Mesenteric fat pad (tissue), 1 donor: ENCODE measurements around the gene C3orf20. TPM values are rescaled to one million over a fixed set of nuclear protein-coding genes. Genes with fewer than 3 reads are reported as not detected.
A peak's percentile ranks its signal among the peaks of the same experiment; 100 is the strongest.
"Not testable (repeated sequence)": the region's sequence is repeated elsewhere in the genome, so short reads cannot be mapped to it uniquely, and the experiment has no call there.

Source experiments
- DNase-seq: peaks from one replicate; pipeline ENCODE4 v3.0.0-alpha.2; 2020; ENCODE audit warnings: low spot score
- total RNA-seq: library from RNA; stranded (reverse); fragmentation: NEBNext Ultra II Directional; extraction: Animal tissue kit (Norgen Biotek cat#: 25700); gene quantifications from one replicate; pipeline ENCODE4 v1.2.1, GENCODE V29; 2021
- donor health status: DM: yes; HTN: yes; CAD: no.

Gene C3orf20
- total RNA-seq, 1 donor from 2014 or later: 0.16 TPM

GRCh38 chr3:14752979-14753378 is 78.0 kb downstream of the C3orf20 start:
- not testable (repeated sequence) for DNase-seq

- DNase-seq: peak; percentile 60
Observed at GRCh38 chr3:14757153-14757700, 82.3 kb downstream of the C3orf20 start.

GRCh38 chr3:14758297-14758696 is 83.4 kb downstream of the C3orf20 start:
- peak; percentile 76 for DNase-seq

- DNase-seq: no peak
Observed at GRCh38 chr3:14758959-14759358, 84.0 kb downstream of the C3orf20 start.

- DNase-seq: no peak
Observed at GRCh38 chr3:14760185-14760584, 85.2 kb downstream of the C3orf20 start.

- DNase-seq: peak; percentile 51
Observed at GRCh38 chr3:14761121-14761672, 86.3 kb downstream of the C3orf20 start.

GRCh38 chr3:14761866-14762265 is 86.9 kb downstream of the C3orf20 start:
- peak; percentile 30 for DNase-seq

GRCh38 chr3:14762701-14763100 is 87.8 kb downstream of the C3orf20 start:
- DNase-seq: peak; percentile 55

- DNase-seq: peak; percentile 51
Observed at GRCh38 chr3:14764331-14765059, 89.6 kb downstream of the C3orf20 start.

- no peak for DNase-seq
Observed at GRCh38 chr3:14765060-14765400, 90.1 kb downstream of the C3orf20 start.

GRCh38 chr3:14765576-14766427 is 90.9 kb downstream of the C3orf20 start:
- DNase-seq: peak; percentile 69

- DNase-seq: peak; percentile 80
Observed at GRCh38 chr3:14766428-14767244, 91.7 kb downstream of the C3orf20 start.

GRCh38 chr3:14767245-14768051 is 92.5 kb downstream of the C3orf20 start:
- no peak for DNase-seq

- DNase-seq: peak; percentile 59
Observed at GRCh38 chr3:14768182-14768790, 93.3 kb downstream of the C3orf20 start.

GRCh38 chr3:14768881-14769280 is 93.9 kb downstream of the C3orf20 start:
- peak; percentile 71 for DNase-seq

GRCh38 chr3:14769544-14770325 is 94.8 kb downstream of the C3orf20 start:
- DNase-seq: peak; percentile 73

- peak; percentile 37 for DNase-seq
Observed at GRCh38 chr3:14770591-14770990, 95.7 kb downstream of the C3orf20 start.

GRCh38 chr3:14771593-14772497 is 96.9 kb downstream of the C3orf20 start:
- peak; percentile 84 for DNase-seq
